H54 (cell line): Measurements from ENCODE around the gene EVC.
"Not testable (repeated sequence)": the region's sequence is repeated elsewhere in the genome, so short reads cannot be mapped to it uniquely, and the experiment has no call there.

ENCODE experiments used
- DNase-seq: peaks from one replicate; pipeline ENCODE4 v3.0.0; 2011; ENCODE audit warnings: low spot score, mixed read lengths; ENCODE audit not compliant: insufficient read length
- FAIRE-seq: peaks from 3 replicates; lab custom pipeline; 2011; peaks lifted over from hg19 to GRCh38; lab: Jason Lieb, UNC
- POLR2A ChIP-seq: IDR thresholded peaks from 2 replicates; pipeline ENCODE4 v1.6.1; 2011; ENCODE audit warnings: low read depth, mild to moderate bottlenecking, low read length

Gene EVC

GRCh38 chr4:5821665-5822358, 110.8 kb downstream of the EVC start:
- DNase-seq (peak; percentile 38), FAIRE-seq (no peak)
- no peak for TF ChIP-seq POLR2A

- FAIRE-seq = no peak
- DNase-seq = no peak
- TF ChIP-seq POLR2A = no peak
Measured at GRCh38 chr4:5822619-5823018, 111.6 kb downstream of the EVC start.

DNA sequence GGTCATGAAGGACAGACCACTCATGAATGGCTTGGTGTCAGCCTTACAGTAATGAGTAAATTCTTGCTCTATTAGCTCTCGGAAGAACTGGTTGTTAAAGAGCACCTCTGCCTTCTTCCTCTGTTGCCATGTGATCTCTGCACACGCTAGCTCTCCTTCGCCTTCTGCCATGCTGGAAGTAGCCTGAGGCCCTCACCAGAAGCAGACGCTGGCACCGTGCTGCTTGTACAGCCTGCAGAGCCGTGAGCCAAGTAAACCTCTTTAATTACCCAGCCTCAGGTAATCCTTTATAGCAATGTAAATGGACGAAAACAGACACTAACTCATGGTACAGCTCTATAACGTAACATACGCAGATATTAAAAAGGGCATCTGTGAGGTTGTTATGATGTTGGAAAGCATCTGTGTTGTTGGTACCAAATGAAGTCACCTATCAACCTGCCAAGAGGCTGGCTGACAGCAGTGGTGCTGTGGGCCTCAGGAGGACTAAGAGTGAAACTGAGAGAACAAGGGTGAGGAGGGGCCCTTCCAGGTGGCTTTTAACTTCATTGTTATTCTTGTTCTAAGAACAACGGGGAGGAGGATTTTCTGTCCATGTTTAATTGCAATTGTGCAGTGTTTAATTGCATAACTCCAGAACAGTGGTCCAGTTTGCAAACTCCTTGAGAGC, 112.7 kb downstream of the EVC start:
- DNase-seq (no peak), FAIRE-seq (no peak)
- TF ChIP-seq POLR2A = no peak

GRCh38 chr4:5824227-5824626, 113.2 kb downstream of the EVC start:
- TF ChIP-seq POLR2A = no peak
- no peak for FAIRE-seq
- no peak for DNase-seq

- peak; percentile 54 for DNase-seq
- no peak for TF ChIP-seq POLR2A
- FAIRE-seq = no peak
Measured at GRCh38 chr4:5824635-5825034, 113.6 kb downstream of the EVC start.

DNA sequence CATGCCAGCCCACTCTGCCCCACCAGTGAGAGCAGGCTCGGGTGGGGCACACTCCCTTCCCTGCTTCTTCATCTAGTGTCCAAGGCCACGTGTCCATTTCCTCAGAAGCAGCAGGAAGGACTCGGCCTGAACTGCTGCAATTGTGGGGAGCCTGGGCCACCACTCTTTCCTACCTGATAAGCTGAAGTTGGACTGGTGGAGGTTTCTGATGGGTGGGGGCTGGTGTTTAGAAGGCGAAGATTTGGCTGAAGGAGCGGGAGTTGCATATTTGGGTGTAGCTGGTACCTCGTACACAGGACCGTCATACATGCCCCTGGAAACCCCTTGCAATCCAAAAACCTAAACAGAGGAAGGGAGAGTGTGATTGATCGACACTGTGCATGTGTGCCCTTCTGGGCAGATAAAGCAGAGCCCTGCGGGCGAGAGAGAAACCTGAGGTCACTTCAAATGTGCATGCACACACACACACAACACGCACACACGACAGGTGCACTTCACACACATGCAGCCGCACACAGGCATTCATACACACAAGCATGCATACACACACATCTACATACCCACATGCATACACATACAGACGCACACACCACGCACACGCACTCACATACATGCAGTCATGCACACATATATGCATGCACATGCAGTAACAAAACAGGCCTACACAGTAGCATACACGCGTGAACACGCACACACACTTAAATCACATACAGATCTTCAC, 114.5 kb downstream of the EVC start:
- FAIRE-seq = no peak
- DNase-seq = no peak
- no peak for TF ChIP-seq POLR2A

- no peak for TF ChIP-seq POLR2A
- DNase-seq = no peak
- FAIRE-seq = no peak
Measured at GRCh38 chr4:5826437-5827107, 115.6 kb downstream of the EVC start.

DNA sequence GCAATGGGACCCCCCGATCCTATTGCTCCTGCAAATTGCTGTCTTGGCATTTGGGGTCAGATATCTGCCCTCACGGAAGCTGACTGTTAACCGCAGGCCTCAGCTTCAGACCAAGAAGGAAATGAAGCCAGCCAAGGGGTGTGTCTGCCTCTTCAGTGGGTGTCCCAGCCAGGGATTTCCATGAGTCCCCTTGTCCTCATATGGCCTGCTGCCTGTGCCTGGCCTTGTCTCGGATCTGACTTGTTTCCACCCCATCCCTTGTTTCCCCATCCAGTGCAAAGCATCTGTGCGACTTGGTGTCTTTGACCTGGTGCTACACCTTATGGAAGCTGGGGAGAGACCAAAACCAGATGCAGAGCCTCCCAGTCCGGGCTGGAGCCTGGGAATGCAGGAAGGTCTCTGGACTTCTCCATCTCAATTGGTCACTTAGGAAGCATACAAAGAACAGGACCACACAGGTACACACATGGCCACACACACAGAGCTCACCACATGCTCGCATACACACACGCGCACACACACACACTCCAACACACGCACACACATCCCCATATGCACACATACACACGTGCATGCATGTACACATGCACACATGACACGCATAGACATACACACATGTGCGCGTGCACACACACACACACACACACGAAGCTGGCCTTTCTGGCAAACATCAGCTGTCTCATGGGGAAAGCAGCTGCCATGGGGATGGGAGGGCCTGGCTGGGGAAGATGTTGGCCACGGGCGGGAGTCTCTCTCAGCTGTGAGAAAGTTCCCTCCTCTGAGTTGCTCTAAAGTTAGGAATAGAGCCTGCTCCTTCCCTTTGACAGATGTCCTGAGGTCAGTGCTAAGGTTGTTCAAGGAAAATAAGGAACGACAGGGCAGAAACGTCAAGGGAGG, 116.4 kb downstream of the EVC start:
- no peak for DNase-seq
- no peak for FAIRE-seq
- TF ChIP-seq POLR2A = no peak

DNA sequence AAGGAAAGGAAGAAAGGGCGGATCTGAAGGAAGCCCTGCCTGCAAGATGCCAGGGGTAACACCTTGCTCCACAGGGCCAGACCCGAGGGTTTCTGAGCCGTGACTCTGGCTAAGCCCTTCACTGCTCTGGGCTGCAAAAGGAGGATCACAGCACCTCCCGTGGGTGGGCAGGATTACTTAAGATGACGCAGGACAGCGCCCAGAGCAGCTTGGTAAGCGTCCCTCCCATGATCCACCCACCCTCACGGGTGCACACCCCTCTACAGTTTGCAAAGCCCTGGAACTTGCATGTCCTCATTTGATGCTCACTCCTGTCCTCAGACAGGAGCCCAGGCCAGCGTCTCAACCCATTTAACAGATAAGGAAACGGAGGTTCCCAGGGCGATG, 117.0 kb downstream of the EVC start:
- FAIRE-seq (no peak), DNase-seq (no peak)
- no peak for TF ChIP-seq POLR2A

- FAIRE-seq (no peak), DNase-seq (no peak)
Measured at GRCh38 chr4:5836943-5837342, 125.9 kb downstream of the EVC start.

GRCh38 chr4:5837483-5837882, 126.5 kb downstream of the EVC start:
- FAIRE-seq, DNase-seq: not testable (repeated sequence)

More at GRCh38 chr4:5836943-5837342, 125.9 kb downstream of the EVC start:
- no peak for TF ChIP-seq POLR2A

GRCh38 chr4:5839332-5839731, 128.3 kb downstream of the EVC start:
- DNase-seq = no peak
- no peak for FAIRE-seq
- TF ChIP-seq POLR2A = no peak
